B cell (primary cell): ENCODE data around the gene ALKBH8. TPM values are rescaled to one million over a fixed set of nuclear protein-coding genes. Genes with fewer than 3 reads are reported as not detected.

Experiments used
- ATAC-seq: fragments of 200-7000 bp; cut with Tn5 transposase; one replicate; pipeline ENCODE4 v1.10.0; 2021; ENCODE audit warnings: low read depth, mild to moderate bottlenecking, moderate number of reproducible peaks, moderate library complexity
- CTCF ChIA-PET: fragments of 350-600 bp; sonication (Branson Sonifier 250); formaldehyde crosslinking; loops from one replicate; lab custom pipeline; 2021; ENCODE audit warnings: antibody characterized with exemption, inconsistent platforms; lab: Charles Lee
- POLR2A ChIA-PET: fragments of 350-600 bp; sonication (Branson Sonifier 250); formaldehyde crosslinking; loops from one replicate; lab custom pipeline; 2021; ENCODE audit warnings: antibody characterized with exemption; lab: Charles Lee
- DNase-seq: peaks from one replicate; pipeline ENCODE4 v3.0.0; 2013
- H2AFZ ChIP-seq: 2 replicates; pipeline ENCODE4 v1.6.1; 2012; ENCODE audit warnings: mild to moderate bottlenecking, low read depth, low read length; ENCODE audit not compliant: insufficient read depth, poor library complexity, severe bottlenecking
- H3K27ac ChIP-seq, 2 donors: 1 replicate in 1 of 2; 2 replicates in 1 of 2; pipeline ENCODE4 v1.5.1; 2012 to 2013; ENCODE audit warnings: low read length in 2 of 2, mild to moderate bottlenecking in 2 of 2, moderate library complexity in 1 of 2
- H3K27me3 ChIP-seq, 4 experiments: fragments of 200-600 bp in 1 of 4; sonication (generic) in 1 of 4; replicated peaks in 1 of 4; 1 replicate in 2 of 4; 2 replicates in 2 of 4; pipeline versions ENCODE4 v1.6.1 to v1.7.0; 2013 to 2016; ENCODE audit warnings: low read length in 3 of 4, mild to moderate bottlenecking in 2 of 4, mixed read lengths in 1 of 4, moderate library complexity in 1 of 4; ENCODE audit not compliant: insufficient read depth in 4 of 4, control insufficient read depth in 3 of 4; ENCODE audit errors: control extremely low read depth in 1 of 4
- H3K36me3 ChIP-seq, 2 experiments: replicated peaks in 1 of 2; 1 replicate in 1 of 2; 2 replicates in 1 of 2; pipeline versions ENCODE4 v1.6.1 to v1.7.1; 2013; ENCODE audit warnings: low read length in 1 of 2; ENCODE audit not compliant: insufficient read depth in 2 of 2, control insufficient read depth in 1 of 2; ENCODE audit errors: control extremely low read depth in 1 of 2, extremely low read depth in 1 of 2
- H3K4me1 ChIP-seq, 2 donors: fragments of 200-600 bp in 1 of 2; sonication (generic) in 1 of 2; 1 replicate in 1 of 2; 2 replicates in 1 of 2; pipeline versions ENCODE4 v1.5.1 to v1.6.1; 2013 to 2017; ENCODE audit warnings: low read length in 2 of 2; ENCODE audit not compliant: control insufficient read depth in 2 of 2, insufficient read depth in 2 of 2
- H3K4me2 ChIP-seq: replicated peaks from 2 replicates; pipeline ENCODE3; 2012; ENCODE audit warnings: mild to moderate bottlenecking, low read depth, low read length; ENCODE audit not compliant: poor library complexity, severe bottlenecking
- H3K4me3 ChIP-seq, 5 experiments: fragments of 200-600 bp in 1 of 5; sonication (generic) in 1 of 5; 1 replicate in 3 of 5; 2 replicates in 2 of 5; pipeline versions ENCODE4 v1.5.1 to v1.7.0; 2011 to 2016; ENCODE audit warnings: low read length in 4 of 5, mild to moderate bottlenecking in 4 of 5, low read depth in 2 of 5, control low read depth in 1 of 5, moderate library complexity in 1 of 5; ENCODE audit not compliant: insufficient read depth in 1 of 5; ENCODE audit errors: control extremely low read depth in 1 of 5, extremely low read depth in 1 of 5
- H3K79me2 ChIP-seq: fragments of 200-600 bp; sonication (generic); one replicate; pipeline ENCODE4 v1.6.0; 2016; ENCODE audit warnings: low read length; ENCODE audit not compliant: control insufficient read depth, insufficient read depth
- H3K9ac ChIP-seq: fragments of 200-600 bp; sonication (generic); 2 replicates; pipeline ENCODE4 v1.6.1; 2017; ENCODE audit warnings: mild to moderate bottlenecking, low read length, moderate library complexity
- H3K9me3 ChIP-seq, 3 donors: one replicate each; pipeline versions ENCODE4 v1.6.1 to v1.7.1; 2013; ENCODE audit warnings: low read length in 2 of 3; ENCODE audit not compliant: control insufficient read depth in 2 of 3, insufficient read depth in 1 of 3; ENCODE audit errors: control extremely low read depth in 1 of 3
- H4K20me1 ChIP-seq: 2 replicates; pipeline ENCODE4 v1.6.0; 2012; ENCODE audit warnings: mild to moderate bottlenecking, low read length; ENCODE audit not compliant: insufficient read depth, control insufficient read depth, poor library complexity, severe bottlenecking
- H3K27ac Mint-ChIP-seq: one replicate; pipeline ENCODE4 v1.8.0; 2021; ENCODE audit warnings: mixed read lengths
- H3K27me3 Mint-ChIP-seq: one replicate; pipeline ENCODE4 v1.8.0; 2021; ENCODE audit warnings: mixed read lengths
- H3K4me1 Mint-ChIP-seq: one replicate; pipeline ENCODE4 v1.8.0; 2021; ENCODE audit warnings: mixed read lengths
- H3K4me3 Mint-ChIP-seq: one replicate; pipeline ENCODE4 v1.8.0; 2021; ENCODE audit warnings: mixed read lengths
- H3K9me3 Mint-ChIP-seq: one replicate; pipeline ENCODE4 v1.8.0; 2022; ENCODE audit warnings: mixed read lengths; ENCODE audit not compliant: insufficient read depth
- EZH2 ChIP-seq: IDR thresholded peaks from 2 replicates; pipeline ENCODE4 v1.6.1; 2012; ENCODE audit warnings: borderline replicate concordance, low read depth, mild to moderate bottlenecking, moderate library complexity, low read length; ENCODE audit not compliant: insufficient read depth, poor library complexity, severe bottlenecking
- WGBS: methylation state at CpG from one replicate; pipeline ENCODE4 v1.1.5; 2013; ENCODE audit warnings: missing lambda C conversion rate; ENCODE audit not compliant: insufficient coverage; 5-methylcytosine and 5-hydroxymethylcytosine counted together
- intact Hi-C: fragments of 100-400 bp; cut with micrococcal nuclease; formaldehyde crosslinking; loops from one replicate; pipeline ENCODE4 v1.10.0; 2022
- polyA plus RNA-seq: library from polyadenylated mRNA; depleted of rRNA; stranded (reverse); fragments of >200 nt; gene quantifications from 2 replicates; pipeline ENCODE4 v1.2.3, GENCODE V29; 2012
- total RNA-seq, 2 donors: library from RNA; stranded (reverse); fragments of 120-200 nt in 1 of 2; gene quantifications; 1 replicate in 1 of 2; 2 replicates in 1 of 2; pipeline versions ENCODE4 v1.2.3 to v1.2.4, GENCODE V29; 2013 to 2022
- TF ChIP-seq, protein P1 (sequence below): fragments of 200-600 bp; IDR thresholded peaks from one replicate; pipeline ENCODE4 v1.8.0; 2022; ENCODE audit warnings: antibody characterized with exemption, mild to moderate bottlenecking

The ALKBH8 gene
- total and polyA plus RNA-seq, 2 donors (not counting 1 experiment from before 2014, with no cell fraction given): 4.0 to 13.3 TPM

DNA sequence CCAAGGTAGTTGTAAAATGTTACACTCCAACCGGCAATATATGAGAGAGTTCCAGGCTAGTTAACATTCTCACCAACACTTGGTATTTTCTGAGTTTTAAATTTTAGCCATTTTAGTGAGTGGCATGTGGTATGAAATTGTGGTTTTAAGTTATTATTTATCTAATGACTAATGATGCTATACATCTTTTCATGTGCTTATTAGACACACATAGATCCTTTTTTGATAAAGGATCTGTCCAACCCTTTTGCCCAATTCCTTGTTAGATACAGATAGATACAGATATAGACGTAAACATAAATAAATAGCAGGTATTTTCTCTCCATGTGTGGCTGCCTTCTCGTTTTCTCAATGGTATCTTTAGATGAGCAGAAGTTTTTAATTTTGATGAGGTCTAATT is 39.3 kb downstream of the ALKBH8 start:
- no peak overlapping the region for H3K27ac Mint-ChIP-seq
- Histone ChIP-seq H3K9me3 (no peaks in the 10 kb centered on the region), H3K36me3 (peaks cover 6 to 22% of the 10 kb centered on the region in 2 experiments), H4K20me1 (no peaks in the 10 kb centered on the region), H3K79me2 (no peaks in the 10 kb centered on the region), H3K4me2 (no peak overlapping the region), H3K27me3 (no peaks in the 10 kb centered on the region), H3K4me1 (no peaks in the 10 kb centered on the region), H3K9ac (no peak overlapping the region), H2AFZ (no peak overlapping the region), H3K27ac (no peak overlapping the region), H3K4me3 (no peak overlapping the region)
- no peaks in the 10 kb centered on the region for H3K9me3 Mint-ChIP-seq
- no peak for ATAC-seq
- intact Hi-C loops: no loop called here
- H3K27me3 Mint-ChIP-seq: no peaks in the 10 kb centered on the region
- H3K4me1 Mint-ChIP-seq: no peaks in the 10 kb centered on the region
- DNase-seq: no peak
- ChIA-PET CTCF (no interaction called here), POLR2A (no interaction called here)
- TF ChIP-seq EZH2: no peak
- TF ChIP-seq, protein P1, sequence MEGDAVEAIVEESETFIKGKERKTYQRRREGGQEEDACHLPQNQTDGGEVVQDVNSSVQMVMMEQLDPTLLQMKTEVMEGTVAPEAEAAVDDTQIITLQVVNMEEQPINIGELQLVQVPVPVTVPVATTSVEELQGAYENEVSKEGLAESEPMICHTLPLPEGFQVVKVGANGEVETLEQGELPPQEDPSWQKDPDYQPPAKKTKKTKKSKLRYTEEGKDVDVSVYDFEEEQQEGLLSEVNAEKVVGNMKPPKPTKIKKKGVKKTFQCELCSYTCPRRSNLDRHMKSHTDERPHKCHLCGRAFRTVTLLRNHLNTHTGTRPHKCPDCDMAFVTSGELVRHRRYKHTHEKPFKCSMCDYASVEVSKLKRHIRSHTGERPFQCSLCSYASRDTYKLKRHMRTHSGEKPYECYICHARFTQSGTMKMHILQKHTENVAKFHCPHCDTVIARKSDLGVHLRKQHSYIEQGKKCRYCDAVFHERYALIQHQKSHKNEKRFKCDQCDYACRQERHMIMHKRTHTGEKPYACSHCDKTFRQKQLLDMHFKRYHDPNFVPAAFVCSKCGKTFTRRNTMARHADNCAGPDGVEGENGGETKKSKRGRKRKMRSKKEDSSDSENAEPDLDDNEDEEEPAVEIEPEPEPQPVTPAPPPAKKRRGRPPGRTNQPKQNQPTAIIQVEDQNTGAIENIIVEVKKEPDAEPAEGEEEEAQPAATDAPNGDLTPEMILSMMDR: no peak
- no CpG with 5 or more reads among the region's 3 CpGs for WGBS
- no peak overlapping the region for H3K4me3 Mint-ChIP-seq

DNA sequence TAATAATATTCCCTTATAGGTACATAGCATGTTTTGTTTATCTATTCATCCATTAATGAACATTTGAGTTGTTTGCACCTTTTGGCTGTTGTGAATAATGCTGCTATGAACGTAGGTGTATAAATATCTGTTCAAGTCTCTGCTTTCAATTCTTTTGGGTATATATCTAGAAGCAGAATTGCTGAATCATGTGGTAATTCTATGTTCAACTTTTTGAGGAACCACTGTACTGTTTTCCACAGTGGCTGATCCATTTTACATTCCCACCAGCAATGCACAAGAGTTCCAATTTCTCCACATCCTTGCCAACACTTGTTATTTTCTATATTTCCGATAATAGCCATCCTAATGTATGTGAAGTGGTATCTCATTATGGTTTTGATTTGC is 56.7 kb downstream of the ALKBH8 start:
- Histone ChIP-seq H3K4me1 (no peaks in the 10 kb centered on the region), H4K20me1 (no peaks in the 10 kb centered on the region), H3K36me3 (peaks cover 5 to 17% of the 10 kb centered on the region in 2 experiments), H3K9me3 (peaks cover 0 to 3% (median 0%) of the 10 kb centered on the region in 3 donors), H2AFZ (no peak overlapping the region), H3K27ac (no peak overlapping the region), H3K9ac (no peak overlapping the region), H3K79me2 (no peaks in the 10 kb centered on the region), H3K4me2 (no peak overlapping the region), H3K27me3 (no peaks in the 10 kb centered on the region), H3K4me3 (no peak overlapping the region)
- intact Hi-C loops: no loop called here
- Mint-ChIP-seq H3K27ac (no peak overlapping the region), H3K4me3 (no peak overlapping the region), H3K9me3 (no peaks in the 10 kb centered on the region), H3K27me3 (no peaks in the 10 kb centered on the region), H3K4me1 (no peaks in the 10 kb centered on the region)
- DNase-seq (no peak), ATAC-seq (no peak)
- TF ChIP-seq, protein P1: no peak
- TF ChIP-seq EZH2: no peak
- no CpG with 5 or more reads among the region's 2 CpGs for WGBS
- ChIA-PET CTCF (no interaction called here), POLR2A (no interaction called here)
